CD14-positive monocyte (primary cell): ENCODE data around the gene UCP3. TPM values are rescaled to one million over a fixed set of nuclear protein-coding genes. Genes with fewer than 3 reads are reported as not detected.

ENCODE experiments used
- DNase-seq, 3 donors: peaks; one replicate each; pipeline ENCODE4 v3.0.0-alpha.2; 2011 to 2022
- H2AFZ ChIP-seq: 2 replicates; pipeline ENCODE4 v1.6.0; 2012; ENCODE audit warnings: mild to moderate bottlenecking, low read depth, low read length, inconsistent platforms; ENCODE audit not compliant: insufficient read depth, poor library complexity, severe bottlenecking
- H3K27ac ChIP-seq, 2 donors: 1 replicate in 1 of 2; 2 replicates in 1 of 2; pipeline ENCODE4 v1.5.1; 2012 to 2013; ENCODE audit warnings: low read length in 2 of 2, control low read depth in 1 of 2, inconsistent platforms in 1 of 2, low read depth in 1 of 2, mild to moderate bottlenecking in 1 of 2
- H3K27me3 ChIP-seq, 2 donors: one replicate each; pipeline versions ENCODE4 v1.6.0 to v1.6.1; 2011 to 2013; ENCODE audit warnings: low read length in 2 of 2; ENCODE audit not compliant: control insufficient read depth in 2 of 2, insufficient read depth in 2 of 2
- H3K36me3 ChIP-seq, 2 donors: replicated peaks in 1 of 2; 1 replicate in 1 of 2; 2 replicates in 1 of 2; pipeline versions ENCODE4 v1.5.1 to v1.6.1; 2012 to 2013; ENCODE audit warnings: low read length in 2 of 2, control low read depth in 1 of 2, inconsistent platforms in 1 of 2, mild to moderate bottlenecking in 1 of 2; ENCODE audit not compliant: insufficient read depth in 2 of 2, control insufficient read depth in 1 of 2
- H3K4me1 ChIP-seq, 2 donors: 1 replicate in 1 of 2; 2 replicates in 1 of 2; pipeline versions ENCODE4 v1.5.1 to v1.6.1; 2012 to 2013; ENCODE audit warnings: low read length in 2 of 2, control low read depth in 1 of 2, inconsistent platforms in 1 of 2, mild to moderate bottlenecking in 1 of 2, moderate library complexity in 1 of 2; ENCODE audit not compliant: insufficient read depth in 2 of 2, control insufficient read depth in 1 of 2
- H3K4me2 ChIP-seq: replicated peaks from 2 replicates; pipeline ENCODE3; 2012; ENCODE audit warnings: low read length, moderate library complexity, mild to moderate bottlenecking; ENCODE audit not compliant: poor library complexity, severe bottlenecking; ENCODE audit errors: extremely low read depth
- H3K4me3 ChIP-seq, 3 experiments: fragments of 200-600 bp in 1 of 3; sonication (generic) in 1 of 3; replicated peaks in 1 of 3; 1 replicate in 2 of 3; 2 replicates in 1 of 3; pipeline ENCODE4 v1.5.1; 2011 to 2013; ENCODE audit warnings: low read length in 3 of 3, mild to moderate bottlenecking in 3 of 3, control low read depth in 2 of 3, low read depth in 2 of 3, inconsistent platforms in 1 of 3, moderate library complexity in 1 of 3
- H3K79me2 ChIP-seq: 2 replicates; pipeline ENCODE4 v1.6.0; 2012; ENCODE audit warnings: mild to moderate bottlenecking, control low read depth, inconsistent platforms, low read length, moderate library complexity; ENCODE audit not compliant: insufficient read depth
- H3K9ac ChIP-seq: 2 replicates; pipeline ENCODE4 v1.6.0; 2017; ENCODE audit warnings: low read length, mild to moderate bottlenecking; ENCODE audit not compliant: insufficient read depth, poor library complexity, severe bottlenecking
- H3K9me3 ChIP-seq, 2 donors: replicated peaks in 1 of 2; 1 replicate in 1 of 2; 2 replicates in 1 of 2; pipeline versions ENCODE4 v1.5.1 to v1.6.1; 2012 to 2013; ENCODE audit warnings: low read length in 2 of 2, control low read depth in 1 of 2; ENCODE audit not compliant: control insufficient read depth in 1 of 2, insufficient read depth in 1 of 2
- H4K20me1 ChIP-seq: 2 replicates; pipeline ENCODE4 v1.6.0; 2012; ENCODE audit warnings: mild to moderate bottlenecking, low read length, control low read depth, moderate library complexity; ENCODE audit not compliant: insufficient read depth
- H3K27ac Mint-ChIP-seq, 7 donors: one replicate each; pipeline ENCODE4 v1.8.0; 2020; ENCODE audit warnings: mild to moderate bottlenecking in 7 of 7, mixed read lengths in 7 of 7, moderate library complexity in 6 of 7, inconsistent platforms in 2 of 7
- H3K27me3 Mint-ChIP-seq, 3 donors: one replicate each; pipeline ENCODE4 v1.8.0; 2021 to 2022; ENCODE audit warnings: low read depth in 3 of 3, mild to moderate bottlenecking in 3 of 3, mixed read lengths in 3 of 3, moderate library complexity in 3 of 3, inconsistent platforms in 1 of 3
- H3K36me3 Mint-ChIP-seq, 2 donors: one replicate each; pipeline ENCODE4 v1.8.0; 2020; ENCODE audit warnings: mixed read lengths in 2 of 2, inconsistent platforms in 1 of 2, mild to moderate bottlenecking in 1 of 2
- H3K4me1 Mint-ChIP-seq: one replicate; pipeline ENCODE4 v1.8.0; 2020; ENCODE audit warnings: mild to moderate bottlenecking, mixed read lengths
- H3K4me3 Mint-ChIP-seq, 2 donors: one replicate each; pipeline ENCODE4 v1.8.0; 2020; ENCODE audit warnings: mild to moderate bottlenecking in 2 of 2, mixed read lengths in 2 of 2, moderate library complexity in 1 of 2
- H3K9me3 Mint-ChIP-seq, 7 donors: one replicate each; pipeline ENCODE4 v1.8.0; 2020 to 2022; ENCODE audit warnings: mixed read lengths in 7 of 7, mild to moderate bottlenecking in 6 of 7, moderate library complexity in 6 of 7, inconsistent platforms in 2 of 7
- CTCF ChIP-seq: fragments of 200-600 bp; IDR thresholded peaks from one replicate; pipeline ENCODE4 v1.8.0; 2022; ENCODE audit warnings: antibody characterized with exemption, mild to moderate bottlenecking
- WGBS: methylation state at CpG from one replicate; pipeline ENCODE4 v1.1.5; 2013; ENCODE audit warnings: missing lambda C conversion rate; ENCODE audit not compliant: insufficient coverage; 5-methylcytosine and 5-hydroxymethylcytosine counted together
- intact Hi-C, 2 donors: fragments of 100-400 bp; cut with micrococcal nuclease; formaldehyde crosslinking; loops; one replicate each; pipeline versions ENCODE4 v1.15.0 to v1.15.1; 2023
- polyA plus RNA-seq, 3 donors: library from polyadenylated mRNA; depleted of rRNA in 1 of 3; unstranded in 2 of 3; stranded (reverse) in 1 of 3; fragments of 300-500 nt in 2 of 3; fragments of >200 nt in 1 of 3; fragmentation: Illumina TruSeq in 2 of 3; gene quantifications; 1 replicate in 2 of 3; 2 replicates in 1 of 3; pipeline ENCODE4 v1.2.3, GENCODE V29; 2012 to 2021

The UCP3 gene
- polyA plus RNA-seq, 3 donors, result 3.8 TPM; not detected in 2

GRCh38 chr11:74019860-74020259 lies 11.0 kb upstream of the UCP3 start:
- peak overlapping the region; percentile 43 for H3K4me2 ChIP-seq
- H3K9ac ChIP-seq, result peak overlapping the region; percentile 5
- peak overlapping the region; percentile 88 to 94 for H3K27ac ChIP-seq
- peaks cover 4% of the 10 kb centered on the region for H3K79me2 ChIP-seq
- no peak overlapping the region for H3K4me3 Mint-ChIP-seq
- H3K27ac Mint-ChIP-seq, result no peak overlapping the region
- 43% methylated on average over 1 of the region's 4 CpGs for WGBS
- peaks cover 5 to 13% of the 10 kb centered on the region in 2 donors for H3K36me3 ChIP-seq
- no peaks in the 10 kb centered on the region for H3K27me3 Mint-ChIP-seq
- H4K20me1 ChIP-seq, result no peaks in the 10 kb centered on the region
- peak overlapping the region in 1 of 3 experiments; percentile 22 for H3K4me3 ChIP-seq
- H2AFZ ChIP-seq, result no peak overlapping the region
- peaks cover 0 to 4% (median 0%) of the 10 kb centered on the region in 7 donors for H3K9me3 Mint-ChIP-seq
- H3K9me3 ChIP-seq, result no peaks in the 10 kb centered on the region
- H3K27me3 ChIP-seq, result no peaks in the 10 kb centered on the region
- no peak for TF ChIP-seq CTCF
- intact Hi-C loops, result loop anchor here in 1 of 2 donors (5.0 kb wide), 1 partner anchor 38 kb away; the partner anchor contains the start of gene UCP2
- peaks cover 83 to 88% of the 10 kb centered on the region in 2 donors for H3K4me1 ChIP-seq
- DNase-seq, result no peak
- H3K36me3 Mint-ChIP-seq, result peaks cover 19 to 22% of the 10 kb centered on the region in 2 donors
- peaks cover 12% of the 10 kb centered on the region for H3K4me1 Mint-ChIP-seq

- H3K27ac Mint-ChIP-seq, result no peak overlapping the region
- H3K27ac ChIP-seq, result peak overlapping the region; percentile 88 to 94
- peaks cover 5 to 13% of the 10 kb centered on the region in 2 donors for H3K36me3 ChIP-seq
Observed at GRCh38 chr11:74019104-74019738, 10.3 kb upstream of the UCP3 start.

More at GRCh38 chr11:74019104-74019738, 10.3 kb upstream of the UCP3 start:
- peak overlapping the region; percentile 40 for H2AFZ ChIP-seq
- H4K20me1 ChIP-seq, result no peaks in the 10 kb centered on the region
- DNase-seq, result no peak
- intact Hi-C loops, result no loop called here
- H3K79me2 ChIP-seq, result peaks cover 4% of the 10 kb centered on the region
- Mint-ChIP-seq H3K9me3 (peaks cover 0 to 4% (median 0%) of the 10 kb centered on the region in 7 donors), H3K4me3 (no peak overlapping the region), H3K27me3 (no peaks in the 10 kb centered on the region), H3K4me1 (peaks cover 13% of the 10 kb centered on the region), H3K36me3 (peaks cover 24 to 25% of the 10 kb centered on the region in 2 donors)
- WGBS, result 56% methylated on average over 3 of the region's 4 CpGs
- H3K4me2 ChIP-seq, result peak overlapping the region; percentile 43
- no peaks in the 10 kb centered on the region for H3K27me3 ChIP-seq
- TF ChIP-seq CTCF, result no peak
- H3K4me1 ChIP-seq, result peaks cover 81 to 86% of the 10 kb centered on the region in 2 donors
- H3K9me3 ChIP-seq, result no peaks in the 10 kb centered on the region
- peak overlapping the region; percentile 47 for H3K9ac ChIP-seq
- H3K4me3 ChIP-seq, result peak overlapping the region in 1 of 3 experiments; percentile 22
